ENCODE results near the gene ASMTL.

DNA sequence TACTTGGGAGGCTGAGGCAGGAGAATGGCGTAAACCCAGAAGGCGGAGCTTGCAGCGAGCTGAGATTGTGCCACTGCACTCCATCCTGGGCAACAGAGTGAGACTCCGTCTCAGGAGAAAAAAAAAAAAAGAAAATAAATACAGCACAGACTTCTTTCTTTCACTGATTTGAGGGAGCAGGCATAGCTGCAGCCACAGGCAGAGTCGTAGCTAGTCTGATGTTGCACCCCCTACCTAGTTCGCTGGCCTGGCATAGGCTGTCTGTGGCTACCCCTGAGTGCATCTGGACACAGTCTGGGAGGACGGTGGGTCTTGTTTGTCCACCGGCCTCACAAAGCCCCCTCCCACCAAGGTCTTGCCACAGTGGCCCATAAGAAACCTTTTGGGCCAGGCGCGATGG lies 94.7 kb downstream of the ASMTL start:
- TF ChIP-seq, protein P1, sequence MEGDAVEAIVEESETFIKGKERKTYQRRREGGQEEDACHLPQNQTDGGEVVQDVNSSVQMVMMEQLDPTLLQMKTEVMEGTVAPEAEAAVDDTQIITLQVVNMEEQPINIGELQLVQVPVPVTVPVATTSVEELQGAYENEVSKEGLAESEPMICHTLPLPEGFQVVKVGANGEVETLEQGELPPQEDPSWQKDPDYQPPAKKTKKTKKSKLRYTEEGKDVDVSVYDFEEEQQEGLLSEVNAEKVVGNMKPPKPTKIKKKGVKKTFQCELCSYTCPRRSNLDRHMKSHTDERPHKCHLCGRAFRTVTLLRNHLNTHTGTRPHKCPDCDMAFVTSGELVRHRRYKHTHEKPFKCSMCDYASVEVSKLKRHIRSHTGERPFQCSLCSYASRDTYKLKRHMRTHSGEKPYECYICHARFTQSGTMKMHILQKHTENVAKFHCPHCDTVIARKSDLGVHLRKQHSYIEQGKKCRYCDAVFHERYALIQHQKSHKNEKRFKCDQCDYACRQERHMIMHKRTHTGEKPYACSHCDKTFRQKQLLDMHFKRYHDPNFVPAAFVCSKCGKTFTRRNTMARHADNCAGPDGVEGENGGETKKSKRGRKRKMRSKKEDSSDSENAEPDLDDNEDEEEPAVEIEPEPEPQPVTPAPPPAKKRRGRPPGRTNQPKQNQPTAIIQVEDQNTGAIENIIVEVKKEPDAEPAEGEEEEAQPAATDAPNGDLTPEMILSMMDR (IDR thresholded peaks at IDR 0.05), result no peak
- TF ChIP-seq EZH2 (IDR thresholded peaks at IDR 0.05) (no peak), EZH2phosphoT487 (IDR thresholded peaks at IDR 0.05) (no peak)
